HEK293 (cell line): ENCODE measurements around the gene SDR42E1.

Source experiments
- CTCF ChIA-PET: fragments of 350-600 bp; formaldehyde crosslinking; extraction: SDS; loops from one replicate; lab custom pipeline; 2021; ENCODE audit warnings: antibody characterized with exemption; lab: Yijun Ruan, JAX
- POLR2A ChIA-PET: fragments of 300-600 bp; formaldehyde crosslinking; extraction: SDS; loops from one replicate; lab custom pipeline; 2020; ENCODE audit warnings: antibody characterized with exemption, inconsistent platforms; lab: Yijun Ruan, JAX
- H3K27ac ChIP-seq: fragments of 200-500 bp; sonication (Bioruptor generic); 2 replicates; pipeline ENCODE4 v1.5.1; 2014; ENCODE audit warnings: low read depth, low read length, control low read depth, inconsistent platforms; ENCODE audit errors: extremely low read depth
- H3K36me3 ChIP-seq, 2 experiments: fragments of 200-500 bp in 1 of 2; sonication (Bioruptor generic) in 1 of 2; 1 replicate in 1 of 2; 2 replicates in 1 of 2; pipeline ENCODE4 v1.5.1; 2014 to 2017; ENCODE audit warnings: inconsistent platforms in 2 of 2, low read length in 2 of 2; ENCODE audit not compliant: control insufficient read depth in 2 of 2, insufficient read depth in 1 of 2
- H3K4me1 ChIP-seq: fragments of 200-500 bp; sonication (Bioruptor generic); 2 replicates; pipeline ENCODE4 v1.5.1; 2014; ENCODE audit warnings: mild to moderate bottlenecking, low read length, inconsistent platforms; ENCODE audit not compliant: control insufficient read depth, insufficient read depth
- H3K4me3 ChIP-seq: 2 replicates; pipeline ENCODE4 v1.5.1; 2011; ENCODE audit warnings: low read depth, mild to moderate bottlenecking, control low read depth, low read length, moderate library complexity
- H3K9me3 ChIP-seq: fragments of 200-500 bp; sonication (Bioruptor generic); 2 replicates; pipeline ENCODE4 v1.5.1; 2014; ENCODE audit warnings: low read depth, low read length, inconsistent platforms; ENCODE audit not compliant: control insufficient read depth, insufficient read depth
- KLF9 ChIP-seq: fragments of 450-650 bp; formaldehyde crosslinking; IDR thresholded peaks from 2 replicates; pipeline ENCODE4 v1.5.1; 2016; ENCODE audit warnings: missing biosample characterization, missing genetic modification characterization, low read depth
- RBAK ChIP-seq: fragments of 450-650 bp; formaldehyde crosslinking; IDR thresholded peaks from 2 replicates; pipeline ENCODE4 v1.5.1; 2016; ENCODE audit warnings: missing biosample characterization, missing genetic modification characterization
- REPIN1 ChIP-seq: fragments of 450-650 bp; formaldehyde crosslinking; IDR thresholded peaks from 2 replicates; pipeline ENCODE4 v1.5.1; 2017; ENCODE audit warnings: missing biosample characterization, missing genetic modification characterization, low read depth
- ZBTB20 ChIP-seq: fragments of 450-650 bp; formaldehyde crosslinking; IDR thresholded peaks from 2 replicates; pipeline ENCODE4 v1.5.1; 2016; ENCODE audit warnings: missing biosample characterization, missing genetic modification characterization
- ZBTB49 ChIP-seq: fragments of 450-650 bp; formaldehyde crosslinking; IDR thresholded peaks from 2 replicates; pipeline ENCODE4 v1.5.1; 2016; ENCODE audit warnings: missing biosample characterization, missing genetic modification characterization, low read depth
- ZNF157 ChIP-seq: fragments of 450-650 bp; formaldehyde crosslinking; IDR thresholded peaks from 2 replicates; pipeline ENCODE4 v1.5.1; 2016; ENCODE audit warnings: missing biosample characterization, missing genetic modification characterization
- ZNF211 ChIP-seq: fragments of 450-650 bp; formaldehyde crosslinking; IDR thresholded peaks from 2 replicates; pipeline ENCODE4 v1.5.1; 2016; ENCODE audit warnings: low read depth, missing biosample characterization, missing genetic modification characterization
- ZNF274 ChIP-seq, 2 experiments: fragments of 200-500 bp in 1 of 2; fragments of 450-650 bp in 1 of 2; sonication (Bioruptor generic) in 1 of 2; formaldehyde crosslinking in 1 of 2; IDR thresholded peaks; 2 replicates each; pipeline versions ENCODE4 v1.5.1 to v1.6.1; 2014 to 2016; ENCODE audit warnings: borderline replicate concordance in 1 of 2, inconsistent platforms in 1 of 2, low read length in 1 of 2, missing biosample characterization in 1 of 2, missing genetic modification characterization in 1 of 2
- ZNF366 ChIP-seq: fragments of 450-650 bp; formaldehyde crosslinking; conservative IDR thresholded peaks from 2 replicates; pipeline ENCODE4 v1.5.1; 2016; ENCODE audit warnings: missing biosample characterization, missing genetic modification characterization
- ZNF37A ChIP-seq: fragments of 450-650 bp; IDR thresholded peaks from 2 replicates; pipeline ENCODE4 v1.5.1; 2018; ENCODE audit warnings: missing biosample characterization, missing genetic modification characterization
- ZNF433 ChIP-seq: fragments of 450-650 bp; formaldehyde crosslinking; IDR thresholded peaks from 2 replicates; pipeline ENCODE4 v1.5.1; 2016; ENCODE audit warnings: missing biosample characterization, missing genetic modification characterization, low read depth
- ZNF473 ChIP-seq: fragments of 450-650 bp; formaldehyde crosslinking; IDR thresholded peaks from 2 replicates; pipeline ENCODE4 v1.5.1; 2017; ENCODE audit warnings: missing biosample characterization, missing genetic modification characterization
- ZNF596 ChIP-seq: fragments of 450-650 bp; IDR thresholded peaks from 2 replicates; pipeline ENCODE4 v1.5.0; 2018; ENCODE audit warnings: missing biosample characterization, mild to moderate bottlenecking, missing genetic modification characterization, moderate library complexity
- ZNF692 ChIP-seq: fragments of 450-650 bp; formaldehyde crosslinking; IDR thresholded peaks from 2 replicates; pipeline ENCODE4 v1.5.1; 2016; ENCODE audit warnings: missing biosample characterization, missing genetic modification characterization
- ZNF701 ChIP-seq: fragments of 450-650 bp; formaldehyde crosslinking; IDR thresholded peaks from 2 replicates; pipeline ENCODE4 v1.5.1; 2016; ENCODE audit warnings: missing biosample characterization, missing genetic modification characterization
- ZNF792 ChIP-seq: fragments of 450-650 bp; formaldehyde crosslinking; IDR thresholded peaks from 2 replicates; pipeline ENCODE4 v1.5.1; 2016; ENCODE audit warnings: missing biosample characterization, missing genetic modification characterization
- ZNF830 ChIP-seq: fragments of 450-650 bp; IDR thresholded peaks from 2 replicates; pipeline ENCODE4 v1.5.0; 2018; ENCODE audit warnings: missing biosample characterization, missing genetic modification characterization, low read depth, mild to moderate bottlenecking, moderate library complexity
- ZSCAN23 ChIP-seq: fragments of 450-650 bp; formaldehyde crosslinking; IDR thresholded peaks from 2 replicates; pipeline ENCODE4 v1.5.1; 2016; ENCODE audit warnings: missing biosample characterization, missing genetic modification characterization
- TF ChIP-seq, protein P1 (sequence below): fragments of 450-650 bp; formaldehyde crosslinking; IDR thresholded peaks from 2 replicates; pipeline ENCODE4 v1.5.1; 2016; ENCODE audit warnings: missing biosample characterization, missing genetic modification characterization
- TF ChIP-seq, protein P2 (sequence below): fragments of 450-650 bp; formaldehyde crosslinking; conservative IDR thresholded peaks from 2 replicates; pipeline ENCODE4 v1.5.1; 2016; ENCODE audit warnings: low read depth, missing biosample characterization, missing genetic modification characterization

Gene SDR42E1

GRCh38 chr16:81996664-81997509 lies 14.4 kb downstream of the SDR42E1 start:
- no peaks in the 10 kb centered on the region for H3K36me3 ChIP-seq
- H3K4me3 ChIP-seq = no peak overlapping the region
- ChIA-PET POLR2A (interaction anchor here (0.7 kb wide), 1 partner anchor 173 kb away, joined by 3 read pairs; the partner anchor contains the start of gene MPHOSPH6), CTCF (interaction anchor here (0.6 to 3.3 kb wide), 19 partner anchors 8 to 736 kb away, joined by 3 to 30 read pairs (median 5); partner anchors contain the start of gene SDR42E1)
- no peak for TF ChIP-seq ZSCAN23 (tag by site-specific recombination)
- TF ChIP-seq, protein P1, sequence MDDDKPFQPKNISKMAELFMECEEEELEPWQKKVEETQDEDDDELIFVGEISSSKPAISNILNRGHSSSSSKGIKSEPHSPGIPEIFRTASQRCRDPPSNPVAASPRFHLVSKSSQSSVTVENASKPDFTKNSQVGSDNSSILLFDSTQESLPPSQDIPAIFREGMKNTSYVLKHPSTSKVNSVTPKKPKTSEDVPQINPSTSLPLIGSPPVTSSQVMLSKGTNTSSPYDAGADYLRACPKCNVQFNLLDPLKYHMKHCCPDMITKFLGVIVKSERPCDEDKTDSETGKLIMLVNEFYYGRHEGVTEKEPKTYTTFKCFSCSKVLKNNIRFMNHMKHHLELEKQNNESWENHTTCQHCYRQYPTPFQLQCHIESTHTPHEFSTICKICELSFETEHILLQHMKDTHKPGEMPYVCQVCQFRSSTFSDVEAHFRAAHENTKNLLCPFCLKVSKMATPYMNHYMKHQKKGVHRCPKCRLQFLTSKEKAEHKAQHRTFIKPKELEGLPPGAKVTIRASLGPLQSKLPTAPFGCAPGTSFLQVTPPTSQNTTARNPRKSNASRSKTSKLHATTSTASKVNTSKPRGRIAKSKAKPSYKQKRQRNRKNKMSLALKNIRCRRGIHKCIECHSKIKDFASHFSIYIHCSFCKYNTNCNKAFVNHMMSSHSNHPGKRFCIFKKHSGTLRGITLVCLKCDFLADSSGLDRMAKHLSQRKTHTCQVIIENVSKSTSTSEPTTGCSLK = no peak
- TF ChIP-seq ZNF792 (tag by site-specific recombination) = no peak
- no peak for TF ChIP-seq ZBTB20 (tag by site-specific recombination)
- TF ChIP-seq RBAK (tag by site-specific recombination) = no peak
- TF ChIP-seq, protein P2, sequence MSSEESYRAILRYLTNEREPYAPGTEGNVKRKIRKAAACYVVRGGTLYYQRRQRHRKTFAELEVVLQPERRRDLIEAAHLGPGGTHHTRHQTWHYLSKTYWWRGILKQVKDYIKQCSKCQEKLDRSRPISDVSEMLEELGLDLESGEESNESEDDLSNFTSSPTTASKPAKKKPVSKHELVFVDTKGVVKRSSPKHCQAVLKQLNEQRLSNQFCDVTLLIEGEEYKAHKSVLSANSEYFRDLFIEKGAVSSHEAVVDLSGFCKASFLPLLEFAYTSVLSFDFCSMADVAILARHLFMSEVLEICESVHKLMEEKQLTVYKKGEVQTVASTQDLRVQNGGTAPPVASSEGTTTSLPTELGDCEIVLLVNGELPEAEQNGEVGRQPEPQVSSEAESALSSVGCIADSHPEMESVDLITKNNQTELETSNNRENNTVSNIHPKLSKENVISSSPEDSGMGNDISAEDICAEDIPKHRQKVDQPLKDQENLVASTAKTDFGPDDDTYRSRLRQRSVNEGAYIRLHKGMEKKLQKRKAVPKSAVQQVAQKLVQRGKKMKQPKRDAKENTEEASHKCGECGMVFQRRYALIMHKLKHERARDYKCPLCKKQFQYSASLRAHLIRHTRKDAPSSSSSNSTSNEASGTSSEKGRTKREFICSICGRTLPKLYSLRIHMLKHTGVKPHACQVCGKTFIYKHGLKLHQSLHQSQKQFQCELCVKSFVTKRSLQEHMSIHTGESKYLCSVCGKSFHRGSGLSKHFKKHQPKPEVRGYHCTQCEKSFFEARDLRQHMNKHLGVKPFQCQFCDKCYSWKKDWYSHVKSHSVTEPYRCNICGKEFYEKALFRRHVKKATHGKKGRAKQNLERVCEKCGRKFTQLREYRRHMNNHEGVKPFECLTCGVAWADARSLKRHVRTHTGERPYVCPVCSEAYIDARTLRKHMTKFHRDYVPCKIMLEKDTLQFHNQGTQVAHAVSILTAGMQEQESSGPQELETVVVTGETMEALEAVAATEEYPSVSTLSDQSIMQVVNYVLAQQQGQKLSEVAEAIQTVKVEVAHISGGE (tag by site-specific recombination) = no peak
- no peak for TF ChIP-seq ZNF157 (tag by site-specific recombination)
- no peak for TF ChIP-seq ZNF274 (IDR thresholded peaks at IDR 0.05; ENCODE audit: low read length)
- TF ChIP-seq ZNF274 (tag by site-specific recombination; IDR thresholded peaks at IDR 0.05; ENCODE audit: borderline replicate concordance) = no peak
- no peak for TF ChIP-seq ZNF473 (tag by site-specific recombination)
- TF ChIP-seq ZNF433 = no peak
- no peak for TF ChIP-seq REPIN1 (tag by site-specific recombination)
- no peak for TF ChIP-seq ZNF596 (tag by site-specific recombination)
- no peak for TF ChIP-seq ZNF37A (tag by site-specific recombination)
- no peak for TF ChIP-seq KLF9 (tag by site-specific recombination)
- TF ChIP-seq ZNF211 (tag by site-specific recombination) = no peak
- TF ChIP-seq ZNF830 (tag by site-specific recombination) = no peak
- TF ChIP-seq ZNF692 (tag by site-specific recombination) = no peak
- TF ChIP-seq ZBTB49 (tag by site-specific recombination) = no peak
- TF ChIP-seq ZNF701 (tag by site-specific recombination) = no peak
- TF ChIP-seq ZNF366 = no peak
- H3K4me1 ChIP-seq = no peaks in the 10 kb centered on the region
- H3K9me3 ChIP-seq = no peaks in the 10 kb centered on the region
- H3K27ac ChIP-seq = no peak overlapping the region
